ENCODE results near the gene PATZ1. TPM values are rescaled to one million over a fixed set of nuclear protein-coding genes. Genes with fewer than 3 reads are reported as not detected.

PATZ1 gene
- total and polyA plus RNA-seq, 2 of the 4 experiments (the other 2 are of a cell fraction): 6.5 to 10.5 TPM

DNA sequence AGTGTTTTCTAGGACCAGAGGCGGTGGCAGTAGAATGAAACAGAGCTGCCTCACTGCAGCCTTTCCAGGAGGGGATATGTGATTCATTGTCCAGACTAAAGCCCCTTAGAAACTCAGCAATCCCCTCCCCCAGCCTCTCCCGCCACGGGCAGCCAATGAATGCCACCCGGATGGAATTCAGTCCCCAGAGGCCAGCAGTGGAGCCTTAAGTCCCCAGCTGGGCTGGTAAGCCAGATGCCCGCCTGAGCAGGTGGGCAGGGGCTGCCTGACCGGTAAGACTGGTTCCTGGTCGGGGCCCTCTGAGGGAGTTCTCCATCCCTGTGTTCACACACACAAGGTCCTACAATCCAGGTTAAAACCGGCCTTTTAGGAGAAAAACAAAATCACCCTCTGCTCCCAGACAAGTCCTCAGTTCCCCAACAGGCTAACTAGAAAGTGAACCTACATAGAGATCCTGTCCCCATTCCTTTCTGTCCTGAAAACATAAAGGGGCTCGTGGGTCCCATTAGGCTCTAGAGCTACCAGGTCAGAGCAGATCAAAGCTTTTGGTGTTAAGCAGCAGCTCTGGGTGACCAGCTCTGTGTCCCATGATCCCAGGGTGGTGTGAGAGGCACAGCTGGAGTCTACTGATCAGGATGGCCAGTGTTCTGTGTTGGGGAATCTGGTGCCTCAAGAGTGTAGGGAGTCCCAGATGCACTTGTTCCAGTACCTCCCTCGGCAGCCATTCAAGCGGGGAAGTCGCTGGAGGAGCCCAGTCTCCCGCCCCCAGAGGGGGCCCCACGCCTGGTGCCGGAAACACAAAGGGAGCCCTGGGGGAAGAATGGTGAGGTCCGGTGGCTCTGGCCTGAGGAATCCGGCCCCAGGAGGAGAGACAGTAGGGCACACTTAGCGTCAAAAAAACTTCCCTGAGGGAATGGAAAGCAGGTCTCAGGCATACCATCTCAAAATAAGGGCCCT lies 2.6 kb downstream of the PATZ1 start:
- Histone ChIP-seq H3K23ac (ENCODE audit: low read depth, low read length) (peak overlapping the region; percentile 87), H2AK5ac (ENCODE audit: low read depth, low read length) (0 out of 2 replicates have a peak overlapping the region, but pooled peaks have one; percentile 17), H3K9me1 (ENCODE audit: insufficient read depth, low read length) (peaks cover 24% of the 10 kb centered on the region), H3K79me1 (ENCODE audit: low read depth in 1 of 2, low read length in 2 of 2) (peaks cover 29 to 83% of the 10 kb centered on the region in 2 experiments; a peak in 3 of 4 replicates), H4K8ac (ENCODE audit: low read depth in 2 of 2, low read length in 2 of 2) (peak overlapping the region in 1 of 2 experiments; percentile 9; a peak in 2 of 4 replicates), H2BK20ac (ENCODE audit: low read depth, low read length) (no peak overlapping the region), H2BK5ac (ENCODE audit: low read depth, low read length, poor library complexity, severe bottlenecking) (no peak overlapping the region), H3K4me3 (ENCODE audit: insufficient read depth, low read depth, low read length) (peak overlapping the region; percentile 4; the same call in 1 of the 2 replicates), H3K56ac (ENCODE audit: extremely low read depth, insufficient read depth, low read length) (no peak overlapping the region; the same call in 1 of the 2 replicates), H3K4ac (ENCODE audit: low read depth, low read length) (peak overlapping the region; percentile 60; the same call in 1 of the 2 replicates), H3K4me1 (ENCODE audit: control insufficient read depth, insufficient read depth, low read length) (peaks cover 32% of the 10 kb centered on the region), H4K5ac (ENCODE audit: low read depth, low read length) (no peak overlapping the region), H3K18ac (ENCODE audit: low read depth, low read length) (no peak overlapping the region), H3K27ac (ENCODE audit: insufficient read depth, low read length) (no peak overlapping the region), H2BK15ac (ENCODE audit: low read depth, low read length) (no peak overlapping the region), H3K27me3 (ENCODE audit: control insufficient read depth, insufficient read depth, low read length) (no peaks in the 10 kb centered on the region), H3K14ac (replicated peaks; ENCODE audit: low read depth, low read length) (peak overlapping the region; percentile 29), H3K4me2 (ENCODE audit: low read depth, low read length) (peak overlapping the region; percentile 66), H3K36me3 (ENCODE audit: control insufficient read depth, insufficient read depth, low read length) (peaks cover 41% of the 10 kb centered on the region), H4K20me1 (ENCODE audit: insufficient read depth, low read length) (peaks cover 60% of the 10 kb centered on the region), H3K9ac (ENCODE audit: low read depth, low read length) (peak overlapping the region; percentile 12; the same call in 1 of the 2 replicates), H2AK9ac (replicated peaks; ENCODE audit: low read depth, low read length, poor library complexity) (peak overlapping the region; percentile 92), H4K91ac (ENCODE audit: insufficient read depth, low read depth, low read length) (no peak overlapping the region), H2BK120ac (ENCODE audit: low read depth, low read length) (no peak overlapping the region), H3K9me3 (ENCODE audit: control insufficient read depth, insufficient read depth, low read length) (no peaks in the 10 kb centered on the region), H2AFZ (replicated peaks; ENCODE audit: low read length, poor library complexity) (peak overlapping the region; percentile 72)
- BruUV-seq (replicated peaks): no TSS peak
- peak; percentile 26 for DNase-seq
- in situ Hi-C loops (cut with MboI; ENCODE audit: low sequenced_read_pairs): loop anchor here (10.0 kb wide), 1 partner anchor 59 kb away; no protein-coding TSS in a partner anchor
- ChIA-PET CTCF (interaction anchor here (0.8 kb wide), 1 partner anchor 30 kb away, joined by 4 read pairs; no protein-coding TSS in a partner anchor), POLR2A (ENCODE audit: unreplicated experiment) (no interaction called here)
- dilution Hi-C loops (cut with HindIII; ENCODE audit: low sequenced_read_pairs, unreplicated experiment): no loop called here
- no peak for ATAC-seq (ENCODE audit: low read depth)
- intact Hi-C loops (cut with micrococcal nuclease): loop anchor here (2.0 kb wide), 1 partner anchor 51 kb away; the partner anchor contains the start of gene PIK3IP1
- no CpG with 5 or more reads among the region's 18 CpGs for WGBS, 2 experiments (ENCODE audit: extremely low coverage in 2 of 2, insufficient read length in 1 of 2)
- no peak for TF ChIP-seq BHLHE40 (IDR thresholded peaks at IDR 0.05; ENCODE audit: low read depth, low read length)
- TF ChIP-seq FOS (IDR thresholded peaks at IDR 0.05; ENCODE audit: low read depth, low read length): no peak
- TF ChIP-seq, protein P1, sequence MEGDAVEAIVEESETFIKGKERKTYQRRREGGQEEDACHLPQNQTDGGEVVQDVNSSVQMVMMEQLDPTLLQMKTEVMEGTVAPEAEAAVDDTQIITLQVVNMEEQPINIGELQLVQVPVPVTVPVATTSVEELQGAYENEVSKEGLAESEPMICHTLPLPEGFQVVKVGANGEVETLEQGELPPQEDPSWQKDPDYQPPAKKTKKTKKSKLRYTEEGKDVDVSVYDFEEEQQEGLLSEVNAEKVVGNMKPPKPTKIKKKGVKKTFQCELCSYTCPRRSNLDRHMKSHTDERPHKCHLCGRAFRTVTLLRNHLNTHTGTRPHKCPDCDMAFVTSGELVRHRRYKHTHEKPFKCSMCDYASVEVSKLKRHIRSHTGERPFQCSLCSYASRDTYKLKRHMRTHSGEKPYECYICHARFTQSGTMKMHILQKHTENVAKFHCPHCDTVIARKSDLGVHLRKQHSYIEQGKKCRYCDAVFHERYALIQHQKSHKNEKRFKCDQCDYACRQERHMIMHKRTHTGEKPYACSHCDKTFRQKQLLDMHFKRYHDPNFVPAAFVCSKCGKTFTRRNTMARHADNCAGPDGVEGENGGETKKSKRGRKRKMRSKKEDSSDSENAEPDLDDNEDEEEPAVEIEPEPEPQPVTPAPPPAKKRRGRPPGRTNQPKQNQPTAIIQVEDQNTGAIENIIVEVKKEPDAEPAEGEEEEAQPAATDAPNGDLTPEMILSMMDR (conservative IDR thresholded peaks at IDR 0.05; ENCODE audit: low read depth, low read length): no peak
- no peak for TF ChIP-seq RCOR1 (IDR thresholded peaks at IDR 0.05; ENCODE audit: insufficient replicate concordance, low read length)
- no peak for TF ChIP-seq CHD1 (IDR thresholded peaks at IDR 0.05; ENCODE audit: low read depth, low read length)
- TF ChIP-seq RAD21 (IDR thresholded peaks at IDR 0.05; ENCODE audit: low read length): no peak
- no peak for TF ChIP-seq MAZ (IDR thresholded peaks at IDR 0.05; ENCODE audit: borderline replicate concordance, low read depth, low read length)
- TF ChIP-seq, protein P2, sequence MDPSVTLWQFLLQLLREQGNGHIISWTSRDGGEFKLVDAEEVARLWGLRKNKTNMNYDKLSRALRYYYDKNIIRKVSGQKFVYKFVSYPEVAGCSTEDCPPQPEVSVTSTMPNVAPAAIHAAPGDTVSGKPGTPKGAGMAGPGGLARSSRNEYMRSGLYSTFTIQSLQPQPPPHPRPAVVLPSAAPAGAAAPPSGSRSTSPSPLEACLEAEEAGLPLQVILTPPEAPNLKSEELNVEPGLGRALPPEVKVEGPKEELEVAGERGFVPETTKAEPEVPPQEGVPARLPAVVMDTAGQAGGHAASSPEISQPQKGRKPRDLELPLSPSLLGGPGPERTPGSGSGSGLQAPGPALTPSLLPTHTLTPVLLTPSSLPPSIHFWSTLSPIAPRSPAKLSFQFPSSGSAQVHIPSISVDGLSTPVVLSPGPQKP (IDR thresholded peaks at IDR 0.05; ENCODE audit: borderline replicate concordance, low read depth, low read length): no peak
- TF ChIP-seq MXI1 (IDR thresholded peaks at IDR 0.05; ENCODE audit: borderline replicate concordance, low read depth, low read length): no peak
- TF ChIP-seq, protein P3, sequence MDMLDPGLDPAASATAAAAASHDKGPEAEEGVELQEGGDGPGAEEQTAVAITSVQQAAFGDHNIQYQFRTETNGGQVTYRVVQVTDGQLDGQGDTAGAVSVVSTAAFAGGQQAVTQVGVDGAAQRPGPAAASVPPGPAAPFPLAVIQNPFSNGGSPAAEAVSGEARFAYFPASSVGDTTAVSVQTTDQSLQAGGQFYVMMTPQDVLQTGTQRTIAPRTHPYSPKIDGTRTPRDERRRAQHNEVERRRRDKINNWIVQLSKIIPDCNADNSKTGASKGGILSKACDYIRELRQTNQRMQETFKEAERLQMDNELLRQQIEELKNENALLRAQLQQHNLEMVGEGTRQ (IDR thresholded peaks at IDR 0.05; ENCODE audit: low read depth, low read length): no peak
- TF ChIP-seq NFE2L2 (IDR thresholded peaks at IDR 0.05; ENCODE audit: low read depth, low read length): no peak
- TF ChIP-seq RFX5 (IDR thresholded peaks at IDR 0.05; ENCODE audit: low read depth, low read length): no peak

Measured in IMR-90 (cell line).